IMR-90 (cell line): Measurements from ENCODE around the gene FMNL1. TPM values are rescaled to one million over a fixed set of nuclear protein-coding genes. Genes with fewer than 3 reads are reported as not detected.

Experiments
- ATAC-seq: fragments of 200-7000 bp; cut with Tn5 transposase; 2 replicates; pipeline ENCODE4 v1.9.1; 2020; ENCODE audit warnings: low read depth, mild to moderate bottlenecking, moderate library complexity
- BruUV-seq: library from RNA; stranded (reverse); fragments of 400-500 nt; replicated peaks from 2 replicates; lab custom pipeline; 2021; lab: Mats Ljungman, UMichigan
- CTCF ChIA-PET: fragments of 300-600 bp; formaldehyde crosslinking; extraction: SDS; loops from one replicate; lab custom pipeline; 2021; ENCODE audit warnings: antibody characterized with exemption; lab: Yijun Ruan, JAX
- POLR2A ChIA-PET: fragments of 300-600 bp; sonication (Branson Sonifier 250); formaldehyde crosslinking; loops from one replicate; lab custom pipeline; 2022; ENCODE audit warnings: antibody characterized with exemption; ENCODE audit not compliant: unreplicated experiment; lab: Charles Lee
- DNase-seq: peaks from one replicate; pipeline ENCODE4 v3.0.0; 2013
- H2AFZ ChIP-seq: replicated peaks from 2 replicates; pipeline ENCODE3; 2013; ENCODE audit warnings: low read length, mild to moderate bottlenecking; ENCODE audit not compliant: poor library complexity
- H2AK5ac ChIP-seq: 2 replicates; pipeline ENCODE4 v1.6.1; 2013; ENCODE audit warnings: low read depth, low read length, inconsistent platforms
- H2AK9ac ChIP-seq: replicated peaks from 2 replicates; pipeline ENCODE3; 2013; ENCODE audit warnings: mild to moderate bottlenecking, low read depth, low read length, moderate library complexity; ENCODE audit not compliant: poor library complexity
- H2BK120ac ChIP-seq: 2 replicates; pipeline ENCODE4 v1.6.1; 2013; ENCODE audit warnings: low read depth, low read length, inconsistent platforms
- H2BK15ac ChIP-seq: 3 replicates; pipeline ENCODE4 v1.6.1; 2013; ENCODE audit warnings: low read depth, low read length, inconsistent platforms
- H2BK20ac ChIP-seq: 2 replicates; pipeline ENCODE4 v1.6.1; 2013; ENCODE audit warnings: low read depth, mild to moderate bottlenecking, inconsistent platforms, low read length, moderate library complexity
- H2BK5ac ChIP-seq: 2 replicates; pipeline ENCODE4 v1.6.1; 2013; ENCODE audit warnings: mild to moderate bottlenecking, low read depth, low read length, inconsistent platforms; ENCODE audit not compliant: poor library complexity, severe bottlenecking
- H3K14ac ChIP-seq: replicated peaks from 2 replicates; pipeline ENCODE4 v1.6.1; 2013; ENCODE audit warnings: low read depth, low read length, inconsistent platforms
- H3K18ac ChIP-seq: 2 replicates; pipeline ENCODE4 v1.6.1; 2013; ENCODE audit warnings: low read depth, low read length, control low read depth
- H3K23ac ChIP-seq: 2 replicates; pipeline ENCODE4 v1.6.1; 2013; ENCODE audit warnings: low read depth, low read length, inconsistent platforms
- H3K27ac ChIP-seq: 2 replicates; pipeline ENCODE4 v1.5.1; 2013; ENCODE audit warnings: mild to moderate bottlenecking, control low read depth, low read length; ENCODE audit not compliant: insufficient read depth
- H3K27me3 ChIP-seq: 2 replicates; pipeline ENCODE4 v1.6.1; 2013; ENCODE audit warnings: low read length; ENCODE audit not compliant: control insufficient read depth, insufficient read depth
- H3K36me3 ChIP-seq: 2 replicates; pipeline ENCODE4 v1.6.1; 2013; ENCODE audit warnings: low read length, mixed read lengths; ENCODE audit not compliant: control insufficient read depth, insufficient read depth
- H3K4ac ChIP-seq: 2 replicates; pipeline ENCODE4 v1.6.1; 2013; ENCODE audit warnings: low read depth, low read length, inconsistent platforms
- H3K4me1 ChIP-seq: 2 replicates; pipeline ENCODE4 v1.6.1; 2013; ENCODE audit warnings: low read length, mixed read lengths; ENCODE audit not compliant: control insufficient read depth, insufficient read depth
- H3K4me2 ChIP-seq: 2 replicates; pipeline ENCODE4 v1.6.1; 2013; ENCODE audit warnings: low read depth, mild to moderate bottlenecking, control low read depth, low read length, moderate library complexity
- H3K4me3 ChIP-seq: 2 replicates; pipeline ENCODE4 v1.5.1; 2013; ENCODE audit warnings: low read depth, mild to moderate bottlenecking, control low read depth, low read length, moderate library complexity; ENCODE audit not compliant: insufficient read depth
- H3K56ac ChIP-seq: 2 replicates; pipeline ENCODE4 v1.6.1; 2013; ENCODE audit warnings: low read length, inconsistent platforms; ENCODE audit not compliant: insufficient read depth; ENCODE audit errors: extremely low read depth
- H3K79me1 ChIP-seq, 2 experiments: 2 replicates each; pipeline ENCODE4 v1.6.1; 2013; ENCODE audit warnings: low read length in 2 of 2, inconsistent platforms in 1 of 2, low read depth in 1 of 2
- H3K9ac ChIP-seq: 2 replicates; pipeline ENCODE4 v1.6.1; 2013; ENCODE audit warnings: low read depth, low read length, control low read depth
- H3K9me1 ChIP-seq: 2 replicates; pipeline ENCODE4 v1.6.1; 2013; ENCODE audit warnings: low read length, inconsistent platforms; ENCODE audit not compliant: insufficient read depth
- H3K9me3 ChIP-seq: 2 replicates; pipeline ENCODE4 v1.6.1; 2013; ENCODE audit warnings: low read length; ENCODE audit not compliant: control insufficient read depth, insufficient read depth
- H4K20me1 ChIP-seq: 2 replicates; pipeline ENCODE4 v1.6.1; 2013; ENCODE audit warnings: low read length, inconsistent platforms; ENCODE audit not compliant: insufficient read depth
- H4K5ac ChIP-seq: 2 replicates; pipeline ENCODE4 v1.6.1; 2013; ENCODE audit warnings: mild to moderate bottlenecking, low read depth, low read length, control low read depth
- H4K8ac ChIP-seq, 2 experiments: 2 replicates each; pipeline ENCODE4 v1.6.1; 2013; ENCODE audit warnings: low read depth in 2 of 2, low read length in 2 of 2, control low read depth in 1 of 2, inconsistent platforms in 1 of 2
- H4K91ac ChIP-seq: 2 replicates; pipeline ENCODE4 v1.6.1; 2013; ENCODE audit warnings: low read depth, low read length, inconsistent platforms; ENCODE audit not compliant: insufficient read depth
- BHLHE40 ChIP-seq: fragments of 150-350 bp; IDR thresholded peaks from 2 replicates; pipeline ENCODE4 v1.6.1; 2016; ENCODE audit warnings: mild to moderate bottlenecking, low read depth, low read length
- CEBPB ChIP-seq: IDR thresholded peaks from 2 replicates; pipeline ENCODE4 v1.6.1; 2012; ENCODE audit warnings: low read depth, low read length, improper control_type of control experiment
- ELK1 ChIP-seq: fragments of 150-350 bp; IDR thresholded peaks from 2 replicates; pipeline ENCODE4 v1.6.1; 2016; ENCODE audit warnings: low read depth, mild to moderate bottlenecking, low read length, moderate library complexity, borderline replicate concordance
- MAFK ChIP-seq: IDR thresholded peaks from 2 replicates; pipeline ENCODE4 v1.6.1; 2012; ENCODE audit warnings: low read depth, low read length, improper control_type of control experiment
- MXI1 ChIP-seq: IDR thresholded peaks from 2 replicates; pipeline ENCODE4 v1.6.1; 2012; ENCODE audit warnings: low read depth, mild to moderate bottlenecking, low read length, moderate library complexity, borderline replicate concordance
- NFE2L2 ChIP-seq: fragments of 150-350 bp; IDR thresholded peaks from 2 replicates; pipeline ENCODE4 v1.6.1; 2016; ENCODE audit warnings: low read depth, mild to moderate bottlenecking, low read length
- POLR2A ChIP-seq: IDR thresholded peaks from 2 replicates; pipeline ENCODE4 v1.6.1; 2012; ENCODE audit warnings: mild to moderate bottlenecking, low read depth, low read length
- RAD21 ChIP-seq: IDR thresholded peaks from 2 replicates; pipeline ENCODE4 v1.6.1; 2012; ENCODE audit warnings: low read length, improper control_type of control experiment
- RCOR1 ChIP-seq: IDR thresholded peaks from 2 replicates; pipeline ENCODE4 v1.6.1; 2012; ENCODE audit warnings: mild to moderate bottlenecking, low read length, improper control_type of control experiment; ENCODE audit not compliant: insufficient replicate concordance
- RFX5 ChIP-seq: IDR thresholded peaks from 2 replicates; pipeline ENCODE4 v1.8.0; 2012; ENCODE audit warnings: low read depth, mild to moderate bottlenecking, low read length, moderate library complexity
- SMC3 ChIP-seq: fragments of 150-350 bp; IDR thresholded peaks from 2 replicates; pipeline ENCODE4 v1.6.1; 2016; ENCODE audit warnings: low read depth, mild to moderate bottlenecking, antibody characterized with exemption, low read length, moderate library complexity
- USF2 ChIP-seq: fragments of 150-350 bp; IDR thresholded peaks from 2 replicates; pipeline ENCODE4 v1.6.1; 2017; ENCODE audit warnings: mild to moderate bottlenecking, antibody characterized with exemption, low read length, low read depth
- WGBS, 2 experiments: methylation state at CpG; one replicate each; pipeline versions ENCODE4 v1.1.5 to v1.1.7; 2013; ENCODE audit warnings: missing lambda C conversion rate in 2 of 2; ENCODE audit not compliant: insufficient read length in 1 of 2; ENCODE audit errors: extremely low coverage in 2 of 2; 5-methylcytosine and 5-hydroxymethylcytosine counted together
- dilution Hi-C: fragments of 300-500 bp; cut with HindIII; formaldehyde crosslinking; loops from one replicate; pipeline ENCODE4 v1.14.3; 2018; ENCODE audit warnings: low sequenced_read_pairs; ENCODE audit not compliant: unreplicated experiment
- in situ Hi-C: fragments of 300-500 bp; cut with MboI; formaldehyde crosslinking; loops from 3 replicates; pipeline ENCODE4 v1.14.3; 2019; ENCODE audit warnings: low sequenced_read_pairs, inconsistent platforms, mixed read lengths
- intact Hi-C: fragments of 100-400 bp; cut with micrococcal nuclease; formaldehyde crosslinking; loops from 2 replicates; pipeline ENCODE4 v1.10.0; 2022
- polyA plus RNA-seq, 3 experiments: library from polyadenylated mRNA; depleted of rRNA; stranded (reverse); fragments of >200 nt; gene quantifications; 2 replicates each; pipeline ENCODE4 v1.2.3, GENCODE V29; 2012; ENCODE audit warnings: low replicate concordance in 1 of 3
- total RNA-seq: library from RNA; depleted of rRNA; stranded (reverse); fragments of >200 nt; gene quantifications from 2 replicates; pipeline ENCODE4 v1.2.3, GENCODE V29; 2012
- TF ChIP-seq, protein P1 (sequence below): conservative IDR thresholded peaks from 2 replicates; pipeline ENCODE4 v1.5.1; 2012; ENCODE audit warnings: mild to moderate bottlenecking, low read depth, low read length, improper control_type of control experiment

The FMNL1 gene
- total and polyA plus RNA-seq, 2 of the 4 experiments (the other 2 are of a cell fraction), result 0.36 to 2.3 TPM

GRCh38 chr17:45282683-45283644 is 61.3 kb downstream of the FMNL1 start:
- Histone ChIP-seq H2BK120ac (no peak overlapping the region), H3K56ac (no peak overlapping the region), H4K20me1 (peaks cover 9% of the 10 kb centered on the region; the same call in 1 of the 2 replicates), H3K4me2 (no peak overlapping the region), H3K27me3 (no peaks in the 10 kb centered on the region), H3K4me3 (no peak overlapping the region), H2AK5ac (peak overlapping the region; percentile 41; the same call in 1 of the 2 replicates), H2AK9ac (peak overlapping the region; percentile 1), H2BK5ac (peak overlapping the region; percentile 20), H3K4ac (peak overlapping the region; percentile 17), H3K36me3 (peaks cover 55% of the 10 kb centered on the region), H3K23ac (peak overlapping the region; percentile 17; the same call in 1 of the 2 replicates), H4K5ac (no peak overlapping the region), H3K9me3 (no peaks in the 10 kb centered on the region), H3K4me1 (peaks cover 18% of the 10 kb centered on the region), H2BK20ac (no peak overlapping the region), H4K91ac (0 out of 2 replicates have a peak overlapping the region, but pooled peaks have one; percentile 13), H3K27ac (peak overlapping the region; percentile 36; the same call in 1 of the 2 replicates), H3K9ac (no peak overlapping the region), H2AFZ (no peak overlapping the region), H4K8ac (peak overlapping the region in 1 of 2 experiments; percentile 27; a peak in 1 of 4 replicates), H2BK15ac (no peak overlapping the region), H3K79me1 (peaks cover 5 to 20% of the 10 kb centered on the region in 2 experiments; a peak in 2 of 4 replicates), H3K14ac (peak overlapping the region; percentile 21; the same call in 1 of the 2 replicates), H3K18ac (no peak overlapping the region), H3K9me1 (peaks cover 8% of the 10 kb centered on the region; the same call in 1 of the 2 replicates)
- CTCF ChIA-PET, result interaction anchor here (1.0 to 2.1 kb wide), 2 partner anchors 11 to 36 kb away, joined by 3 to 5 read pairs; no protein-coding TSS in a partner anchor
- POLR2A ChIA-PET, result no interaction called here
- intact Hi-C loops (no loop called here), in situ Hi-C loops (no loop called here), dilution Hi-C loops (no loop called here)
- BruUV-seq, result no TSS peak
- 61% methylated on average over 7 of the region's 21 CpGs; no CpG with 5 or more reads in 1 of the 2 experiments for WGBS, 2 experiments
- peak; percentile 88 for DNase-seq
- ATAC-seq, result peak; percentile 92
- no peak for TF ChIP-seq RFX5
- no peak for TF ChIP-seq ELK1
- TF ChIP-seq POLR2A, result no peak
- TF ChIP-seq RCOR1, result no peak
- no peak for TF ChIP-seq RAD21
- TF ChIP-seq USF2, result peak; percentile 81
- TF ChIP-seq BHLHE40, result peak; percentile 93
- TF ChIP-seq, protein P1, sequence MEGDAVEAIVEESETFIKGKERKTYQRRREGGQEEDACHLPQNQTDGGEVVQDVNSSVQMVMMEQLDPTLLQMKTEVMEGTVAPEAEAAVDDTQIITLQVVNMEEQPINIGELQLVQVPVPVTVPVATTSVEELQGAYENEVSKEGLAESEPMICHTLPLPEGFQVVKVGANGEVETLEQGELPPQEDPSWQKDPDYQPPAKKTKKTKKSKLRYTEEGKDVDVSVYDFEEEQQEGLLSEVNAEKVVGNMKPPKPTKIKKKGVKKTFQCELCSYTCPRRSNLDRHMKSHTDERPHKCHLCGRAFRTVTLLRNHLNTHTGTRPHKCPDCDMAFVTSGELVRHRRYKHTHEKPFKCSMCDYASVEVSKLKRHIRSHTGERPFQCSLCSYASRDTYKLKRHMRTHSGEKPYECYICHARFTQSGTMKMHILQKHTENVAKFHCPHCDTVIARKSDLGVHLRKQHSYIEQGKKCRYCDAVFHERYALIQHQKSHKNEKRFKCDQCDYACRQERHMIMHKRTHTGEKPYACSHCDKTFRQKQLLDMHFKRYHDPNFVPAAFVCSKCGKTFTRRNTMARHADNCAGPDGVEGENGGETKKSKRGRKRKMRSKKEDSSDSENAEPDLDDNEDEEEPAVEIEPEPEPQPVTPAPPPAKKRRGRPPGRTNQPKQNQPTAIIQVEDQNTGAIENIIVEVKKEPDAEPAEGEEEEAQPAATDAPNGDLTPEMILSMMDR, result no peak
- TF ChIP-seq NFE2L2, result no peak
- TF ChIP-seq MAFK, result no peak
- TF ChIP-seq SMC3, result no peak
- no peak for TF ChIP-seq CEBPB
- peak; percentile 60; the same call in 1 of the 2 replicates for TF ChIP-seq MXI1
